Small intestine (tissue), 7 donors: Measurements from ENCODE around the gene THSD4. TPM values are rescaled to one million over a fixed set of nuclear protein-coding genes. Genes with fewer than 3 reads are reported as not detected.

Experiments used
- DNase-seq, 2 donors: peaks; one replicate each; pipeline versions ENCODE4 v3.0.0 to v3.0.0-alpha.2; 2013
- FAIRE-seq: peaks from 2 replicates; lab custom pipeline; 2012; peaks lifted over from hg19 to GRCh38; lab: Jason Lieb, UNC
- H3K27ac ChIP-seq, 3 donors: one replicate each; pipeline ENCODE4 v1.5.1; 2013; ENCODE audit warnings: low read length in 2 of 3, mild to moderate bottlenecking in 2 of 3, control low read depth in 1 of 3, inconsistent platforms in 1 of 3, low read depth in 1 of 3, moderate library complexity in 1 of 3
- H3K27me3 ChIP-seq, 3 donors: one replicate each; pipeline ENCODE4 v1.6.1; 2013; ENCODE audit warnings: low read length in 3 of 3, inconsistent platforms in 1 of 3; ENCODE audit not compliant: control insufficient read depth in 3 of 3, insufficient read depth in 3 of 3
- H3K36me3 ChIP-seq, 3 donors: one replicate each; pipeline ENCODE4 v1.6.1; 2013; ENCODE audit warnings: low read length in 3 of 3, inconsistent platforms in 1 of 3, low read depth in 1 of 3, mild to moderate bottlenecking in 1 of 3, moderate library complexity in 1 of 3; ENCODE audit not compliant: control insufficient read depth in 3 of 3, insufficient read depth in 2 of 3
- H3K4me1 ChIP-seq, 3 donors: one replicate each; pipeline ENCODE4 v1.6.1; 2013; ENCODE audit warnings: low read length in 2 of 3, inconsistent platforms in 1 of 3, low read depth in 1 of 3, mild to moderate bottlenecking in 1 of 3, moderate library complexity in 1 of 3; ENCODE audit not compliant: control insufficient read depth in 3 of 3, insufficient read depth in 2 of 3
- H3K4me3 ChIP-seq, 3 donors: one replicate each; pipeline ENCODE4 v1.5.1; 2013; ENCODE audit warnings: low read length in 3 of 3, control low read depth in 1 of 3, inconsistent platforms in 1 of 3, low read depth in 1 of 3, mild to moderate bottlenecking in 1 of 3, moderate library complexity in 1 of 3
- H3K9me3 ChIP-seq, 2 donors: one replicate each; pipeline ENCODE4 v1.6.1; 2013; ENCODE audit warnings: low read depth in 1 of 2, low read length in 1 of 2; ENCODE audit not compliant: control insufficient read depth in 2 of 2, insufficient read depth in 1 of 2
- WGBS, 3 donors: extraction: QIAGEN DNeasy Blood & Tissue Kit; methylation state at CpG; one replicate each; pipeline ENCODE4 v1.1.7; 2013; 5-methylcytosine and 5-hydroxymethylcytosine counted together
- polyA plus RNA-seq, 4 donors: library from polyadenylated mRNA; stranded (reverse) in 3 of 4; unstranded in 1 of 4; fragments of 200-250 nt in 3 of 4; fragments of 120-200 nt in 1 of 4; gene quantifications; one replicate each; pipeline versions ENCODE4 v1.2.1 to v1.2.3, GENCODE V29; 2013
- donor health status: healthy with polysubstance abuse.
- donor health status: control.
- donor health status: control.
- donor health status: Bipolar disorder and iron deficiency.
- donor health status: healthy.

THSD4 gene
- polyA plus RNA-seq, 4 donors = 3.6 to 14.4 (median 9.7) TPM

DNA sequence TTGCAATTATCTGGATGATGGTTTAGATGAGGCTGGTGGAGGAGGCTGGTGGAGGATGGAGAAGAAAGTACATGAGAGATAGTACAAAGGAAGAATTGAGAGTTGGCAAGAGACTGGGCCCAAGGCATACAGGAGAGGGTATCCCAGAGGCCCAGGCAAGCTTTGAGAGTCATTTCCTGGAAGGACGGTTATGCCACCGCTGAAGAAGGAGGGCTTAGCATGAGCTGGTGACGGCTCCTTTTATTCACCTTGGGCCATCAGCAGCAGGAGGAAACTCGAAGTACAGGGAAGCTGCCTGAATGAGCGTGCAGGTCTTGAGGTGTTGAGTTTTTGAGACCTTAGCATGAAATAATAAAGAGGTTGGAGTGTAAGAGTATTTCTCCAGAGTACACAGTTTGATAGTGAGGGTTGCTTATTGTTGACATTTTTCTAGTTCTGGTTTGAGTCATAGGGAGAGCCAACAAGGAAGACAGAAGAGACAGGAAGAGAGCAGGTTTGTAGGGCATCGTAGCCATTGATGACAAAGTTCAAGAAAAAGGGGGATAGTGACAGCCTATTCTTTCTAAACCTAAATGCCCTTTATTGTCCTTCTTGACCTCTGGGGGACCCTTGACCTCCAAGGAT is 13.8 kb downstream of the THSD4 start:
- no peaks in the 10 kb centered on the region for H3K27me3 ChIP-seq
- no peak overlapping the region for H3K4me3 ChIP-seq
- no peaks in the 10 kb centered on the region for H3K36me3 ChIP-seq
- 84 to 93% (median 86%) methylated on average over 6 of the region's 6 CpGs for WGBS, 3 donors
- FAIRE-seq = no peak
- no peak overlapping the region for H3K27ac ChIP-seq
- peaks cover 0 to 5% (median 0%) of the 10 kb centered on the region in 3 donors for H3K4me1 ChIP-seq
- H3K9me3 ChIP-seq = no peaks in the 10 kb centered on the region
- no peak for DNase-seq

DNA sequence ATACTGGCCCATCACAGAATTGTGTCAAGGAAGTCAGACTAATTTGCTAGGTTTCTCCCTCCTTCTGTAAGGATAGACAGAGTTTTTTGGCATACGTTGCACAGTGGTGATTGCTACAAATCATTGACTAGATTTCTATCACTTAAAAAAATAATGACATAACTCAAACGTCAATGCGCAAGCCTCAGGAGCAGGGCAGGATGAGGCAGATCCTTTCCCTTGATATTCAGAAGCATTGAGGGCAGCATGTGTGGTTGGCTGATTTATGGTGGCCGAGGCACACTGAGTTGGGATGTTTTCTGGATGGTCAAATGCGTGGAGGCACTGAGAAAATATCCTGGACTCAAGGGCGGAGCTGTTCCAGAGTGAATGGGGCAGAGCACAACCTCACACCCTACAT is 14.4 kb downstream of the THSD4 start:
- FAIRE-seq (no peak), DNase-seq (no peak)
- H3K4me3 ChIP-seq = no peak overlapping the region
- 60 to 76% (median 74%) methylated on average over 6 of the region's 6 CpGs for WGBS, 3 donors
- H3K27me3 ChIP-seq = no peaks in the 10 kb centered on the region
- H3K36me3 ChIP-seq = no peaks in the 10 kb centered on the region
- H3K27ac ChIP-seq = no peak overlapping the region
- no peaks in the 10 kb centered on the region for H3K9me3 ChIP-seq
- H3K4me1 ChIP-seq = peaks cover 0 to 6% (median 0%) of the 10 kb centered on the region in 3 donors

DNA sequence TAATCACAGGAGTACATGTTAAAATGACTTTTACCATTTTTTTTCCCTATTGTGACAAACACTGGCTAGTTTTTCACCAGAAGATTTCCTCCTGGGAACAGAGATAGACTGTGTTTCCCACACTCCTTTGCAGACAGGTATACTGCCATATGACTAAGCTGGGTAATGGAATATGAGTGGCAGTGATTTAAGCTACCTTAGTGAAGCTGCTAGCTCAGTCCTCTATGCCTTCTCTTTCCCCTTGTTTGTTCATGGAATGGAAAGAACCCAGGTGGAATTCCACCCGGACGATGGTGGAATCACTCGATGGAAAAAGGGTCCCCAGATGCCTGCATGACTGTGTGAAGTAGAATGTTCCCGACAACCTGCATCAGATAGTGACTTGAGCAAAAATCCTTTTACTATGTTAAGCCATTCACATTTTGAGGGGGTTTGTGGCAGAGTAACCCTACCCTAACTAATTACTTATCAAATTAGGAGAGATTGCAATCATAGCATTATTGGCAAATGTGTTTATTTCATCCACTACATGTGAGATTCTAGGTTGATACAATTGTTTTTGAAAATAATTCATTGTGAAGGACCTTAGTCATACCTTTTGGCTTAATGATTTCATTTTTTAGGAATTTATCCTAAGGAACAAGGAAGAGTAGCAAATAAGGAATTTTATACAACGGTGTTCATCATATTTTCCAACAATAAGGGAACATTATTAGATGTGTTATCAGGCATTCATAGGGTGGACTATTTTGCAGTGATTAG is 16.5 kb downstream of the THSD4 start:
- Histone ChIP-seq H3K4me3 (no peak overlapping the region), H3K27ac (no peak overlapping the region), H3K27me3 (no peaks in the 10 kb centered on the region), H3K9me3 (no peaks in the 10 kb centered on the region), H3K4me1 (peaks cover 0 to 6% (median 0%) of the 10 kb centered on the region in 3 donors), H3K36me3 (no peaks in the 10 kb centered on the region)
- no peak for DNase-seq
- whole genome bisulfite sequencing, 3 donors = 89 to 93% (median 89%) methylated on average over 5 of the region's 5 CpGs
- FAIRE-seq = no peak

DNA sequence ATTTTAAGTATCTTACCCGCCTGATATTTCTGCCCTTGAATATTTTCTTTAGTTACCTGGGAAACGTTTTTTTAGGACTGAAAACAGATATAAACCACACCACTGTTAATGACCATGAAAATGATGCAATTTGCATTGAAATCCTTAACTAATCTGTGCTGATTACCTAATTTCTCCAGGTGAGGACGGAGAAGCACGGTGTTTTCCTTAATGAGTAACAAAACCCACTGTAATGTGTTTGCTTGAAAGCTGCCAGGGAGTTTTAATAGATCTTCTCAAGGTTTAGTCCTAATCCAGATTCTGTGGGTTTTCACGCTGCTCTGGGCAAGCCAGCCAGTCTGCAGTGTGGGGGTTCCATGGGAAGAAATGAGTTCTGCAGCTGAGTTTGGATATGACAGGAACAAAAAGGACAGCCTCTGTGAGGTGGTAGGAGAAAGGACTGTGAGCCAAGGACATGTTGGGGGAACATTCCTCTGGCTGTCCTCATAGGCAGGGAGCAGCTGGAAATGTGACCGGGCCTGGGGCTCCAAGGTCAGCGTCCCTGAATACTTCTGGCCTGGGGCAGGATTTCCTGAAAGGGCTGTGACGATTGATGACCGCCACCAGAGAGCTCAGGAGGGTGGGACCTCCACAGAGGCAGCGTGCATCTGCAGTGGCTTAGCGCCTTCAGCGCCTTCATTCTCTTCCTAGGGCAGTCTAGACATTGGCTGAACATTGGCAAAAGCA is 18.6 kb downstream of the THSD4 start:
- Histone ChIP-seq H3K4me1 (peaks cover 0 to 6% (median 0%) of the 10 kb centered on the region in 3 donors), H3K27ac (no peak overlapping the region), H3K36me3 (no peaks in the 10 kb centered on the region), H3K27me3 (no peaks in the 10 kb centered on the region), H3K4me3 (no peak overlapping the region), H3K9me3 (no peaks in the 10 kb centered on the region)
- DNase-seq (peak in 1 of 2 donors; percentile 31), FAIRE-seq (no peak)
- WGBS, 3 donors = 59 to 68% (median 63%) methylated on average over 12 of the region's 12 CpGs

DNA sequence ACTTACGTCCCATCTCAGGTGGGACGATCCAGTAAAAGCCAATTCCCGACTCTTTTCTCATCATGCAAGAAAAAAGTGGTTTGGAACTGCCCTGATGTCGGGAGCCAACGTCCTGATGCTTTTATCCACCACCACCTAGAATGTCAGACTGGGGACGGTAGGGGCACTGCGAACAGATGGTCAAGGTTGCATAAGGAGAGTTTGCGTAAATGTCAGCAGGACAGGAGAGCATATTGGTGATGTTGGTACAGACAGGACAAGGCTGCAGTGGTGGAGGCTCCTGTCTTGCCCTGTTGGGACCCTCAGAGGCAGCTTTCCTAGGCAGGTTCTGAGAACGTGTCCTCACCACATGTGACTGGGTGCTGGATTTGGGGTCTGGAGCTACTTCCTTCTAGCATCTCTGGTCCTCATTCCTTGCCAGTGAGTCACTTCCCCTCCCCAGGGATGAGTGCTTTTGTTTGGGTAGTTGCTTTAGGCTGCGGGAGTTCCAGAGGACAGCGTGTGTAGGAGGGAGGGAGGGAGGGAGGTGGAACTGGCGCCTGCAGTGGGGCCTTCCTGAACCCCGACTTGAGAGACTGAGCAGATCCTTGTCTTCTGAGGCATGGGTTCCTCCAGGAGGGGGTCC is 21.0 kb downstream of the THSD4 start:
- DNase-seq (no peak), FAIRE-seq (no peak)
- H3K27me3 ChIP-seq = no peaks in the 10 kb centered on the region
- peaks cover 0 to 6% (median 0%) of the 10 kb centered on the region in 3 donors for H3K4me1 ChIP-seq
- WGBS, 3 donors = 78 to 94% (median 85%) methylated on average over 12 to 13 of the region's 13 CpGs
- H3K36me3 ChIP-seq = no peaks in the 10 kb centered on the region
- no peak overlapping the region for H3K27ac ChIP-seq
- no peaks in the 10 kb centered on the region for H3K9me3 ChIP-seq
- no peak overlapping the region for H3K4me3 ChIP-seq

DNA sequence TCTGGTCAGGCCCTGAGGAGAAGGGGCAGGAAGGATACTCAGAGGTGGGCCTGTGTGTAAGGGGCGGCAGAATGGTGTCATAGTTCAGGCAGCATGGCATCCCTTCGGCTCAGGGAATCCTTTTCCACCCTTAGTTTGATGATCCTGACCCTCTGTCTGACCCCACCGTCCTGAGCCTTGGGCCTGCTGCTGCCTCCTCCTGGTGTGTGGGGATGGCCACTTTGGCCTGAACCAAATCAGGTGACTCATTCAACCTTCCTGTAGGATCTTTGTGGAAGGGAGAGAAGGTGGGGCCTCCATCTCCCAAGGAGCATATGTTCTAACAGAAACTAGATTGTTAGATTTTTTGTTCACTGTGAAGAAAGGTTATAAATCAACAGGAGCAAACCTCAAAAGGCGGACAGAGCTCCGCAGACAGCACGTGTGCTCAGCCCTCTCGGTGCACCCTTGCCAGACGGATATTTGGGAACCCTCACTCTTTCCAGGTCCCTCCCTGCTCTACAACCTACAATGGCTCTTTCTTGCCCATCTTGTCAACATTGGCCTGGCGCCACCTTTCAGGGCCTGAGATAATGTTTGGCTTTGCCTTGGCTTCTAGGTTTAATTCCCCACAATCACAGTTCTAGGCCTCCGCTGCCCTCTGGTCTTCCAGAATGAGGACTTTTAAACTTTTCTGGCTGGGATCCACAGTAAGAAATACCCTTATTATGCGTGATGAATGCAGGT is 21.7 kb downstream of the THSD4 start:
- Histone ChIP-seq H3K27ac (no peak overlapping the region), H3K9me3 (no peaks in the 10 kb centered on the region), H3K27me3 (no peaks in the 10 kb centered on the region), H3K4me3 (no peak overlapping the region), H3K4me1 (peaks cover 0 to 6% (median 0%) of the 10 kb centered on the region in 3 donors), H3K36me3 (no peaks in the 10 kb centered on the region)
- DNase-seq = no peak
- WGBS, 3 donors = 79 to 85% (median 81%) methylated on average over 11 of the region's 11 CpGs
- no peak for FAIRE-seq

DNA sequence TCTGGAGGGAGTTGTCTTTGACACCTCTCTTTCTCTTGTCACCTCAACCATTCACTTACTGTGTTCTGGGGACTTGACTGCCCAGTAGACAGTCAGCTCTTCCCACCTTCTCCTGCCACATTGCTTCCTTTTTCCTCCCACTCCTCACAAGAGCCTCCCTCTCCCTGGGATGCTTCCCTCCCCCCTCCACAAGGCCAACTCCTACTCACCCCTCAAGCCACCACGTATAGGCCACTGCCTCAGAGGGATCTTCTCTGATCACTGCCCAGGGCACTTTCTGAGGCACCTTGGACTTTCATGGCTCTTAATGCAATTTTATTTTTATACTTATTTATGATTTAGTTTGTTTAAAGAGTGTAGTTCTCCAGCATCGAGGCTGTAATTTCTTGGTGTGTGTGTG is 23.2 kb downstream of the THSD4 start:
- Histone ChIP-seq H3K9me3 (no peaks in the 10 kb centered on the region), H3K4me1 (peaks cover 0 to 9% (median 0%) of the 10 kb centered on the region in 3 donors), H3K4me3 (no peak overlapping the region), H3K27ac (no peak overlapping the region), H3K27me3 (no peaks in the 10 kb centered on the region), H3K36me3 (no peaks in the 10 kb centered on the region)
- no peak for FAIRE-seq
- WGBS, 3 donors = 64 to 75% (median 71%) methylated on average over 2 of the region's 2 CpGs
- DNase-seq = no peak
